ENCODE results near the gene SYT15.
A peak's percentile ranks its signal among the peaks of the same experiment; 100 is the strongest.
"Not testable (repeated sequence)": the region's sequence is repeated elsewhere in the genome, so short reads cannot be mapped to it uniquely, and the experiment has no call there.

Gene SYT15

GRCh38 chr10:46559231-46559671 is 19.7 kb upstream of the SYT15 start:
- no peak overlapping the region for H3K4me3 Mint-ChIP-seq
- peaks cover 3% of the 10 kb centered on the region for H3K4me1 Mint-ChIP-seq
- no peak for DNase-seq
- H3K27me3 Mint-ChIP-seq: no peaks in the 10 kb centered on the region
- CTCF ChIA-PET: no interaction called here
- no peak overlapping the region for H3K27ac Mint-ChIP-seq
- H3K9me3 Mint-ChIP-seq: no peaks in the 10 kb centered on the region
- no peaks in the 10 kb centered on the region for H3K36me3 Mint-ChIP-seq

- peaks cover 3% of the 10 kb centered on the region for H3K4me1 Mint-ChIP-seq
- no peaks in the 10 kb centered on the region for H3K36me3 Mint-ChIP-seq
- no peak overlapping the region for H3K27ac Mint-ChIP-seq
- CTCF ChIA-PET: no interaction called here
- DNase-seq: no peak
- H3K4me3 Mint-ChIP-seq: no peak overlapping the region
- peaks cover under 1% of the 10 kb centered on the region for H3K27me3 Mint-ChIP-seq
- H3K9me3 Mint-ChIP-seq: no peaks in the 10 kb centered on the region
Measured at GRCh38 chr10:46560381-46560780, 18.5 kb upstream of the SYT15 start.

GRCh38 chr10:46560952-46561351 is 18.0 kb upstream of the SYT15 start:
- Mint-ChIP-seq H3K27me3 (peaks cover 4% of the 10 kb centered on the region), H3K4me3 (no peak overlapping the region), H3K9me3 (no peaks in the 10 kb centered on the region), H3K27ac (no peak overlapping the region), H3K36me3 (no peaks in the 10 kb centered on the region), H3K4me1 (peaks cover 3% of the 10 kb centered on the region)
- CTCF ChIA-PET: no interaction called here
- DNase-seq: no peak

GRCh38 chr10:46565591-46566332 is 13.2 kb upstream of the SYT15 start:
- H3K4me1 Mint-ChIP-seq, H3K27ac Mint-ChIP-seq, H3K4me3 Mint-ChIP-seq, H3K9me3 Mint-ChIP-seq, H3K27me3 Mint-ChIP-seq, H3K36me3 Mint-ChIP-seq, CTCF ChIA-PET: not testable (repeated sequence)
- DNase-seq: peak; percentile 67

GRCh38 chr10:46567151-46567550 is 11.8 kb upstream of the SYT15 start:
- H3K27ac Mint-ChIP-seq, H3K4me3 Mint-ChIP-seq, CTCF ChIA-PET: not testable (repeated sequence)

GRCh38 chr10:46570655-46571054 is 8.3 kb upstream of the SYT15 start:
- H3K9me3 Mint-ChIP-seq, H3K4me3 Mint-ChIP-seq, CTCF ChIA-PET, DNase-seq, H3K4me1 Mint-ChIP-seq, H3K36me3 Mint-ChIP-seq, H3K27ac Mint-ChIP-seq, H3K27me3 Mint-ChIP-seq: not testable (repeated sequence)

More at GRCh38 chr10:46567151-46567550, 11.8 kb upstream of the SYT15 start:
- H3K4me1 Mint-ChIP-seq, H3K36me3 Mint-ChIP-seq, DNase-seq, H3K9me3 Mint-ChIP-seq, H3K27me3 Mint-ChIP-seq: not testable (repeated sequence)

GRCh38 chr10:46572765-46573164 is 6.2 kb upstream of the SYT15 start:
- H3K27ac Mint-ChIP-seq, H3K9me3 Mint-ChIP-seq, DNase-seq, H3K4me1 Mint-ChIP-seq, H3K4me3 Mint-ChIP-seq, CTCF ChIA-PET, H3K27me3 Mint-ChIP-seq, H3K36me3 Mint-ChIP-seq: not testable (repeated sequence)

- H3K4me3 Mint-ChIP-seq, CTCF ChIA-PET, H3K36me3 Mint-ChIP-seq, H3K9me3 Mint-ChIP-seq, H3K27me3 Mint-ChIP-seq, H3K4me1 Mint-ChIP-seq, H3K27ac Mint-ChIP-seq, DNase-seq: not testable (repeated sequence)
Measured at GRCh38 chr10:46573314-46573713, 5.6 kb upstream of the SYT15 start.

GRCh38 chr10:46573884-46574283 is 5.0 kb upstream of the SYT15 start:
- CTCF ChIA-PET, H3K27ac Mint-ChIP-seq, H3K27me3 Mint-ChIP-seq, H3K36me3 Mint-ChIP-seq, H3K4me1 Mint-ChIP-seq, H3K4me3 Mint-ChIP-seq, H3K9me3 Mint-ChIP-seq, DNase-seq: not testable (repeated sequence)

- H3K27me3 Mint-ChIP-seq, H3K9me3 Mint-ChIP-seq, DNase-seq, H3K36me3 Mint-ChIP-seq, H3K4me3 Mint-ChIP-seq, H3K4me1 Mint-ChIP-seq, CTCF ChIA-PET, H3K27ac Mint-ChIP-seq: not testable (repeated sequence)
Measured at GRCh38 chr10:46577624-46578473, 1.1 kb upstream of the SYT15 start.

GRCh38 chr10:46579378-46579777 is 450 bp downstream of the SYT15 start:
- H3K4me3 Mint-ChIP-seq, DNase-seq, CTCF ChIA-PET, H3K27me3 Mint-ChIP-seq, H3K36me3 Mint-ChIP-seq, H3K27ac Mint-ChIP-seq, H3K9me3 Mint-ChIP-seq, H3K4me1 Mint-ChIP-seq: not testable (repeated sequence)

GRCh38 chr10:46581997-46582396 is 3.1 kb downstream of the SYT15 start:
- H3K9me3 Mint-ChIP-seq, H3K27me3 Mint-ChIP-seq, H3K36me3 Mint-ChIP-seq, H3K4me3 Mint-ChIP-seq, CTCF ChIA-PET, H3K4me1 Mint-ChIP-seq, H3K27ac Mint-ChIP-seq, DNase-seq: not testable (repeated sequence)

GRCh38 chr10:46582568-46582967 is 3.6 kb downstream of the SYT15 start:
- DNase-seq, H3K27ac Mint-ChIP-seq, H3K4me3 Mint-ChIP-seq, H3K27me3 Mint-ChIP-seq, H3K36me3 Mint-ChIP-seq, H3K4me1 Mint-ChIP-seq, H3K9me3 Mint-ChIP-seq, CTCF ChIA-PET: not testable (repeated sequence)

- H3K9me3 Mint-ChIP-seq, DNase-seq, H3K4me3 Mint-ChIP-seq, H3K27me3 Mint-ChIP-seq, H3K4me1 Mint-ChIP-seq, CTCF ChIA-PET, H3K27ac Mint-ChIP-seq, H3K36me3 Mint-ChIP-seq: not testable (repeated sequence)
Measured at GRCh38 chr10:46584196-46584595, 5.3 kb downstream of the SYT15 start.

- H3K4me3 Mint-ChIP-seq, DNase-seq, CTCF ChIA-PET, H3K27me3 Mint-ChIP-seq, H3K36me3 Mint-ChIP-seq, H3K4me1 Mint-ChIP-seq, H3K27ac Mint-ChIP-seq, H3K9me3 Mint-ChIP-seq: not testable (repeated sequence)
Measured at GRCh38 chr10:46585246-46585645, 6.3 kb downstream of the SYT15 start.
